ENCODE measurements around the gene VEZT.
"Not testable (repeated sequence)": the region's sequence is repeated elsewhere in the genome, so short reads cannot be mapped to it uniquely, and the experiment has no call there.

The VEZT gene

GRCh38 chr12:95230313-95230712 is 12.7 kb downstream of the VEZT start:
- H3K27ac Mint-ChIP-seq, result peak overlapping the region in 2 of 3 experiments; percentile 13 to 25
- H3K4me3 Mint-ChIP-seq, result no peak overlapping the region
- H3K27me3 Mint-ChIP-seq (ENCODE audit: low read depth), result no peaks in the 10 kb centered on the region
- H3K4me1 Mint-ChIP-seq, result peaks cover 25% of the 10 kb centered on the region
- no peaks in the 10 kb centered on the region for H3K9me3 Mint-ChIP-seq
- TF ChIP-seq CTCF (IDR thresholded peaks at IDR 0.05; ENCODE audit: unreplicated experiment in 3 of 3), result no peak
- H3K36me3 Mint-ChIP-seq (ENCODE audit: low read depth), result peaks cover 24% of the 10 kb centered on the region

- no peaks in the 10 kb centered on the region for H3K9me3 Mint-ChIP-seq
- peaks cover 25% of the 10 kb centered on the region for H3K4me1 Mint-ChIP-seq
- H3K27ac Mint-ChIP-seq, result peak overlapping the region in 1 of 3 experiments; percentile 25
Measured at GRCh38 chr12:95231190-95231589, 13.6 kb downstream of the VEZT start.

GRCh38 chr12:95234187-95234586 is 16.6 kb downstream of the VEZT start:
- H3K27ac Mint-ChIP-seq; H3K9me3 Mint-ChIP-seq; H3K4me3 Mint-ChIP-seq; H3K27me3 Mint-ChIP-seq (ENCODE audit: low read depth): not testable (repeated sequence)
- Mint-ChIP-seq H3K4me1 (peaks cover 23% of the 10 kb centered on the region), H3K36me3 (ENCODE audit: low read depth) (peaks cover 42% of the 10 kb centered on the region)

More at GRCh38 chr12:95231190-95231589, 13.6 kb downstream of the VEZT start:
- Mint-ChIP-seq H3K4me3 (no peak overlapping the region), H3K27me3 (ENCODE audit: low read depth) (no peaks in the 10 kb centered on the region), H3K36me3 (ENCODE audit: low read depth) (peaks cover 24% of the 10 kb centered on the region)
- TF ChIP-seq CTCF (IDR thresholded peaks at IDR 0.05; ENCODE audit: unreplicated experiment in 3 of 3), result no peak

GRCh38 chr12:95235621-95236020 is 18.0 kb downstream of the VEZT start:
- not testable (repeated sequence) for H3K27ac Mint-ChIP-seq; H3K4me3 Mint-ChIP-seq; H3K27me3 Mint-ChIP-seq (ENCODE audit: low read depth); H3K9me3 Mint-ChIP-seq
- peaks cover 51% of the 10 kb centered on the region for H3K36me3 Mint-ChIP-seq (ENCODE audit: low read depth)
- peaks cover 14% of the 10 kb centered on the region for H3K4me1 Mint-ChIP-seq

- no peak for TF ChIP-seq CTCF (IDR thresholded peaks at IDR 0.05; ENCODE audit: unreplicated experiment in 3 of 3)
- peaks cover 5% of the 10 kb centered on the region for H3K9me3 Mint-ChIP-seq
- peaks cover 60% of the 10 kb centered on the region for H3K36me3 Mint-ChIP-seq (ENCODE audit: low read depth)
- no peak overlapping the region for H3K4me3 Mint-ChIP-seq
- peaks cover 7% of the 10 kb centered on the region for H3K4me1 Mint-ChIP-seq
- H3K27ac Mint-ChIP-seq, result peak overlapping the region in 1 of 3 experiments; percentile 35
- no peaks in the 10 kb centered on the region for H3K27me3 Mint-ChIP-seq (ENCODE audit: low read depth)
Measured at GRCh38 chr12:95237315-95237714, 19.7 kb downstream of the VEZT start.

- Mint-ChIP-seq H3K27me3 (ENCODE audit: low read depth) (no peaks in the 10 kb centered on the region), H3K4me3 (no peak overlapping the region), H3K36me3 (ENCODE audit: low read depth) (peaks cover 58% of the 10 kb centered on the region), H3K9me3 (peaks cover 5% of the 10 kb centered on the region), H3K4me1 (peaks cover 7% of the 10 kb centered on the region), H3K27ac (no peak overlapping the region)
- no peak for TF ChIP-seq CTCF (IDR thresholded peaks at IDR 0.05; ENCODE audit: unreplicated experiment in 3 of 3)
Measured at GRCh38 chr12:95238150-95238549, 20.5 kb downstream of the VEZT start.

- H3K4me1 Mint-ChIP-seq, result peaks cover 7% of the 10 kb centered on the region
- no peaks in the 10 kb centered on the region for H3K27me3 Mint-ChIP-seq (ENCODE audit: low read depth)
- peaks cover 5% of the 10 kb centered on the region for H3K9me3 Mint-ChIP-seq
Measured at GRCh38 chr12:95239216-95239615, 21.6 kb downstream of the VEZT start.

GRCh38 chr12:95239835-95240234 is 22.2 kb downstream of the VEZT start:
- not testable (repeated sequence) for H3K4me1 Mint-ChIP-seq; H3K27me3 Mint-ChIP-seq (ENCODE audit: low read depth); H3K4me3 Mint-ChIP-seq; H3K9me3 Mint-ChIP-seq; H3K27ac Mint-ChIP-seq
- H3K36me3 Mint-ChIP-seq (ENCODE audit: low read depth), result peaks cover 65% of the 10 kb centered on the region

More at GRCh38 chr12:95239216-95239615, 21.6 kb downstream of the VEZT start:
- Mint-ChIP-seq H3K27ac (peak overlapping the region in 2 of 3 experiments; percentile 11 to 43), H3K36me3 (ENCODE audit: low read depth) (peaks cover 65% of the 10 kb centered on the region), H3K4me3 (no peak overlapping the region)
- TF ChIP-seq CTCF (IDR thresholded peaks at IDR 0.05; ENCODE audit: unreplicated experiment in 3 of 3), result no peak
